HG02588 (cell line): ENCODE results near the gene NUDT3.
"Not testable (repeated sequence)": the region's sequence is repeated elsewhere in the genome, so short reads cannot be mapped to it uniquely, and the experiment has no call there.

Experiments used
- ATAC-seq: cut with Tn5 transposase; IDR thresholded peaks from one replicate; pipeline ENCODE4 v1.9.1; 2021; ENCODE audit warnings: mild to moderate bottlenecking, moderate library complexity; ENCODE audit not compliant: unreplicated experiment

The NUDT3 gene

GRCh38 chr6:34324738-34325444 lies 67.6 kb downstream of the NUDT3 start:
- no peak for ATAC-seq

GRCh38 chr6:34324221-34324620 lies 68.2 kb downstream of the NUDT3 start:
- not testable (repeated sequence) for ATAC-seq

GRCh38 chr6:34323300-34323699 lies 69.2 kb downstream of the NUDT3 start:
- no peak for ATAC-seq

GRCh38 chr6:34322732-34323131 lies 69.7 kb downstream of the NUDT3 start:
- ATAC-seq = no peak

- no peak for ATAC-seq
Measured at GRCh38 chr6:34321821-34322220, 70.6 kb downstream of the NUDT3 start.

- ATAC-seq = no peak
Measured at GRCh38 chr6:34319471-34319885, 73.0 kb downstream of the NUDT3 start.

GRCh38 chr6:34318499-34319470 lies 73.7 kb downstream of the NUDT3 start:
- no peak for ATAC-seq

GRCh38 chr6:34317882-34318498 lies 74.5 kb downstream of the NUDT3 start:
- no peak for ATAC-seq

- no peak for ATAC-seq
Measured at GRCh38 chr6:34317172-34317477, 75.3 kb downstream of the NUDT3 start.

- ATAC-seq = no peak
Measured at GRCh38 chr6:34316431-34317171, 75.9 kb downstream of the NUDT3 start.

GRCh38 chr6:34315780-34316179 lies 76.7 kb downstream of the NUDT3 start:
- ATAC-seq = no peak

GRCh38 chr6:34315256-34315655 lies 77.2 kb downstream of the NUDT3 start:
- ATAC-seq = no peak

GRCh38 chr6:34312259-34312658 lies 80.2 kb downstream of the NUDT3 start:
- no peak for ATAC-seq

- ATAC-seq = no peak
Measured at GRCh38 chr6:34310817-34311216, 81.7 kb downstream of the NUDT3 start.

- ATAC-seq = no peak
Measured at GRCh38 chr6:34308483-34308882, 84.0 kb downstream of the NUDT3 start.

- ATAC-seq = no peak
Measured at GRCh38 chr6:34305982-34306708, 86.3 kb downstream of the NUDT3 start.

GRCh38 chr6:34305497-34305896 lies 87.0 kb downstream of the NUDT3 start:
- ATAC-seq = no peak

- no peak for ATAC-seq
Measured at GRCh38 chr6:34304164-34304563, 88.3 kb downstream of the NUDT3 start.

GRCh38 chr6:34302929-34303328 lies 89.5 kb downstream of the NUDT3 start:
- ATAC-seq = no peak

GRCh38 chr6:34301408-34301807 lies 91.1 kb downstream of the NUDT3 start:
- no peak for ATAC-seq
